ENCODE measurements around the gene ANKLE2.
"Not testable (repeated sequence)": the region's sequence is repeated elsewhere in the genome, so short reads cannot be mapped to it uniquely, and the experiment has no call there.

ANKLE2 gene

DNA sequence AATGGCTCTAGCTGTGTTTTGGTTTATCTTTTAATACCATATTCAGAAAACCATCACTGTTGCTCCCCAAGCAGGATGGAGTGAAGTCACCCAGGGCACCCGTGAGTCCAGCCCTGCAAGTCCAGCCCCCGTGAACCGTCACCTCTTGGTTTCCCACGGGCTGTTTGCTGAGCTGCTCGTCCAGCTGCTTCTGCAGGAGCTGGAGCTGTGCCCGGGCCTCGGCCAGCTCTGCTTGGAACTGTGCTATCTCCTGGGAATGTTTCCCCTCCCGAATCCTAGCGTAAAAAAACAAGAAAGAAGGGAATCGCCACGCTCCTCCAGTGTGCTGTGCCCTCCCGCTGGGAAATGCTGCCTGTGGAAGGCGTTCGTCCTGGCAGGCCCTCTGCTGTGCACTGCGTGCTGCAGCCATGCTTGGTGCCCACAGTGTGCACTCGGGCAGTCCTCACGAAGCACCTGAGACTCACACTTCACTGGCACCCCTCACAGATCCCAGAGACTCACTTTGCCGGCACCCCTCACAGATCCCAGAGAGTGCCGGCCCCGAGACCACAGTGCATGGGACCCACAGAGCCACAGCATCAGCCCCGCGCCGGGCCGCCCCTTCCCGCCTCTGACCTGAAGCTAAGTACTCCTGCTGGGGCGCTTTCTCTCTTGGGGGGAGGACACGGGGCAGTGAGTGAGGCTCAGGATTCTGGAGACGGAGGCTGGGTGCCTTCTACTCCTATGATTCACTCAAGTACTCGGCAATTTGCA, 15.4 kb upstream of the ANKLE2 start:
- no peak for TF ChIP-seq CTCF (IDR thresholded peaks at IDR 0.05)
- peak overlapping the region in 1 of 2 donors; percentile 35 for H3K27ac ChIP-seq
- DNase-seq (ENCODE audit: low spot score): no peak
- no peak overlapping the region for H3K4me3 ChIP-seq

GRCh38 chr12:132776230-132776625, 14.6 kb upstream of the ANKLE2 start:
- peak overlapping the region in 1 of 2 donors; percentile 35 for H3K27ac ChIP-seq
- H3K4me3 ChIP-seq; DNase-seq (ENCODE audit: low spot score): not testable (repeated sequence)

DNA sequence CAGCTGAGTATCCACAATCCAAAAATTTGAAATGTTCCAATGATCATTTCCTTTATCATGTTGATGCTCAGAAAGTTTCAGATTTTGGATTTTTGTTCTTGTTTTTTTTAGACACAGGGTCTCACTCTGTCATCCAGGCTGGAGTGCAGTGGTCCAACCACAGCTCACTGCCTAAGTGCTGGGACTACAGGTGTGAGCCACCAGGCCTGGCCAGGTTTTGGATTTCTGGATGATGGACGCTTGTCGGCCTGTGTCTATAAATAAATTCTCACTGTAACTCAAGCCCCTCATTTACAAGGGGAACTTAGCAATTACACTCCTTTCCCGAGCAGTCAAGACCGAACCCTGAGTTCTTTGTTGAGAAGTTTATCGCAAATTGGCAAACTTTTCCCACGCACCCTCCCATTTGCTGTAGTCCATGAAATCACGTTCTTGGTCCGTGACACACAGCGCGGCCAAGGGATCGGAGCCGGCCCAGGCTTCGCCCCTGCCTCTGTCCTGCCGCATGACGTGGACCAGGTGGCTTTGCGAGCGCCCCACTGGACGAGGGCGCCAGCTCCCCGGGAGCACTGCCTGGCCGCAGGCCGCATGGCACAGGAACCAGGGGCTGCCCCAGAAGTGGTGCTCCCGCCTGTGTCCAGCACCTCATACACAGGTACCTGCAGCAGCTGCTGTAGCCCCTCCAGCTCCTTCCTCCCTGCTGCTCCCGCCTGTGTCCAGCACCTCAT, 14.0 kb upstream of the ANKLE2 start:
- Histone ChIP-seq H3K4me3 (no peak overlapping the region), H3K27ac (no peak overlapping the region)
- TF ChIP-seq CTCF (IDR thresholded peaks at IDR 0.05): no peak
- DNase-seq (ENCODE audit: low spot score): no peak

DNA sequence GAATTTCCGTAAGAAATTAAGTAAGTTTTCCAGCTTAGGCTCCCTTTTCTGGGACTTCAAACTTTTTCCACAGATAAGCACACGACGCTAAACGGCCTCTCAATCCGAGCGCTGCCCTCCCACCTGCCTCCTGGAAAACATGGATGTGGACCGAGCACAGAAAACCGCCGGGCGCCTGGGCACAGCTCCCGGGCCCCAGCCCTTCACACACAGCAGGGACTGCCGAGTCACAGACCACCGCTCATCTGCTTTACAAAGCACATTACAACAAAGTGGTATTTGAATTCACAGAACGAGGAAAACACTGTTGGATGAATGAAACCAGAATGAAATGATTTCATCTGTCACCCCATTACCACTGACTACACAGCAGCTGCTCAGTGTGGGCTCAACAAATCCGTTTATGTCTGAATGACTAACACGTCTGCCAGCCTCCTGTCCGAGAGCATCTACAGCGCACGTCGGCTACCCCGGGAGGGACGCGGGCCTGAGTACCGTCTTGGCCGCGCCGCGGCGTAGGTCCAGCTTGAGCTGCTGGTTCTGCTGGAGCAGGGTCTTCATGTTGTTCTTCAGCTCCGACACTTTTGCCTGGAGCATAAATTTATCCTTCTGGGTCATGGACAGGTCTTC, 13.1 kb upstream of the ANKLE2 start:
- H3K27ac ChIP-seq: no peak overlapping the region
- DNase-seq (ENCODE audit: low spot score): no peak
- TF ChIP-seq CTCF (IDR thresholded peaks at IDR 0.05): no peak
- H3K4me3 ChIP-seq: no peak overlapping the region

DNA sequence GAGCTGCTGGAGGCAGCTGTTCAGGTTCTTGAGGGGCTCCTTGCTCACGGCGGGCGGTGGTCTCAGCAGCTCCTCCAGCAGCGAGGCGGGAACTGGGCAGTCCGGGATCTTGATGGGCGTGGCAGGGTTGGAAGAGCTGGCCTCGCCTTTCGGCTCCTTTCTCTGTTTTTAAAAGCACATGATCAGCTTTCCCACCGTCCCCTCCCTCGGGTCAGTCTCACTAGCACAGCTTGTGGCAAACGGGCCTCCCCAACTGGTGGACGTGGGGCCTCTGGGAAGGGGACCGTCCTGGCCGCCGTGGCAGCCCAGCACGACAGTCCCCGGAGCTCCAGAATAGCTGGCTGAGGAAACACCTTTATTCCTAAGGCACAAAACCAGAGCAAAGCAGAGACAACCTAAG, 12.5 kb upstream of the ANKLE2 start:
- no peak overlapping the region for H3K4me3 ChIP-seq
- TF ChIP-seq CTCF (IDR thresholded peaks at IDR 0.05): no peak
- DNase-seq (ENCODE audit: low spot score): no peak
- H3K27ac ChIP-seq: no peak overlapping the region

GRCh38 chr12:132773077-132773955, 11.7 kb upstream of the ANKLE2 start:
- no peak for DNase-seq (ENCODE audit: low spot score)
- TF ChIP-seq CTCF (IDR thresholded peaks at IDR 0.05): no peak
- Histone ChIP-seq H3K27ac (no peak overlapping the region), H3K4me3 (no peak overlapping the region)

DNA sequence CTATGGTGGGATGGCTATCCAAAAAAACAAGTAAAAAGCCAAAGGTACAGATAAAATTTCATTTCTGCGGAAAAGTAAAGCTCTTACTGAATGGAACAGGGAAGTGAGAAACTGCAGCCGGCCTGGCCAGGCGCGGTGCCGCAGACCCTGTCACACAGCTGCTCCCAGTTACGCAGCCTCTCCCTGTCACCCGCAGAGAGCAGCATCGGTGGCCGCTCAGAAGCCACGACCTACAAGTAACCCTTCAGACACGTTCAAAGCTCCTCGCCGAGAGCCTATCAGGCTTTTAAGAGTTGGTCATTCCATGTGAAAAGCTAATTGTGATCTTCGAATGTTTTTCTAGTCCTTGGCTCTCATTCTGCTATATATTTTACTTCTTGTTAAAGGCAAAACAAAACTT, 11.0 kb upstream of the ANKLE2 start:
- no peak for DNase-seq (ENCODE audit: low spot score)
- TF ChIP-seq CTCF (IDR thresholded peaks at IDR 0.05): no peak
- H3K4me3 ChIP-seq: no peak overlapping the region
- H3K27ac ChIP-seq: no peak overlapping the region

Measured in coronary artery (tissue), 2 donors.